G401 (cell line): ENCODE results near the gene OOEP. TPM values are rescaled to one million over a fixed set of nuclear protein-coding genes. Genes with fewer than 3 reads are reported as not detected.

Source experiments
- total RNA-seq: library from RNA; depleted of rRNA; stranded (reverse); fragments of >200 nt; shearing (Covaris generic); gene quantifications from 2 replicates; pipeline ENCODE4 v1.2.3, GENCODE V29; 2014; rRNA removed

The OOEP gene
- total RNA-seq, 1 experiment from 2014 or later: not detected

Other genes with a start within 250 kb of the OOEP start
- gene KHDC1L, start 144.4 kb downstream of the OOEP start, total RNA-seq: 4.2 TPM in 1 of 2 replicates, not detected in the other
- 1.9 and 2.3 TPM in 2 replicates for gene KHDC1, start 106.7 kb downstream of the OOEP start, total RNA-seq
- gene DPPA5, start 15.6 kb downstream of the OOEP start, total RNA-seq: not detected in 2 replicates
- not detected in 2 replicates for gene KHDC3L, start 7.2 kb downstream of the OOEP start, total RNA-seq
- not detected in 2 replicates for gene DDX43, start 24.9 kb upstream of the OOEP start, total RNA-seq
- gene CGAS, start 82.4 kb upstream of the OOEP start, total RNA-seq: not detected in 2 replicates
- gene MTO1, start 91.8 kb upstream of the OOEP start, total RNA-seq: 19.0 and 31.0 TPM in 2 replicates
- 15,038 and 17,549 TPM in 2 replicates for gene EEF1A1, start 151.1 kb upstream of the OOEP start, total RNA-seq